ENCODE measurements around the gene ZNF557.

- TF ChIP-seq CTCF (IDR thresholded peaks at IDR 0.05), result no peak
- no peak for TF ChIP-seq EP300 (IDR thresholded peaks at IDR 0.05)
- no peak for TF ChIP-seq POLR2A (IDR thresholded peaks at IDR 0.05)
- no peak for TF ChIP-seq POLR2AphosphoS5 (IDR thresholded peaks at IDR 0.05)
Measured at GRCh38 chr19:7088999-7089398, 19.5 kb downstream of the ZNF557 start.

Measured in suprapubic skin (tissue), 4 donors.